MCF 10A (cell line): ENCODE data around the gene ABR. TPM values are rescaled to one million over a fixed set of nuclear protein-coding genes. Genes with fewer than 3 reads are reported as not detected.

Experiments
- BruUV-seq: library from RNA; stranded (reverse); fragments of 400-500 nt; replicated peaks from 2 replicates; lab custom pipeline; 2021; lab: Mats Ljungman, UMichigan
- CTCF ChIA-PET: fragments of 300-600 bp; sonication (Branson Sonifier 250); formaldehyde crosslinking; extraction: SDS; loops from one replicate; lab custom pipeline; 2021; ENCODE audit warnings: antibody characterized with exemption, inconsistent platforms; lab: Yijun Ruan, JAX
- POLR2A ChIA-PET: fragments of 300-600, 350-650 bp; sonication (Branson Sonifier 250); formaldehyde crosslinking; extraction: SDS; loops from one replicate; lab custom pipeline; 2020; ENCODE audit warnings: antibody characterized with exemption, inconsistent platforms; lab: Yijun Ruan, JAX
- DNase-seq: peaks from one replicate; pipeline ENCODE4 v3.0.0-alpha.2; 2018; ENCODE audit not compliant: unreplicated experiment
- H3K27ac Mint-ChIP-seq: one replicate; pipeline ENCODE4 v1.8.0; 2022; ENCODE audit warnings: mild to moderate bottlenecking, low read depth, mixed read lengths; ENCODE audit not compliant: unreplicated experiment
- H3K27me3 Mint-ChIP-seq: one replicate; pipeline ENCODE4 v1.8.0; 2022; ENCODE audit warnings: mixed read lengths; ENCODE audit not compliant: insufficient read depth, unreplicated experiment
- H3K36me3 Mint-ChIP-seq: one replicate; pipeline ENCODE4 v1.8.0; 2022; ENCODE audit warnings: mild to moderate bottlenecking, moderate library complexity, mixed read lengths; ENCODE audit not compliant: insufficient read depth, unreplicated experiment
- H3K4me1 Mint-ChIP-seq: one replicate; pipeline ENCODE4 v1.8.0; 2022; ENCODE audit warnings: mixed read lengths; ENCODE audit not compliant: insufficient read depth, unreplicated experiment
- H3K4me3 Mint-ChIP-seq: one replicate; pipeline ENCODE4 v1.8.0; 2022; ENCODE audit warnings: mild to moderate bottlenecking, moderate library complexity, mixed read lengths; ENCODE audit not compliant: unreplicated experiment
- H3K9me3 Mint-ChIP-seq: one replicate; pipeline ENCODE4 v1.8.0; 2022; ENCODE audit warnings: mixed read lengths; ENCODE audit not compliant: unreplicated experiment
- intact Hi-C: fragments of 100-400 bp; cut with micrococcal nuclease; formaldehyde crosslinking; loops from 2 replicates; pipeline ENCODE4 v1.14.1; 2022
- total RNA-seq: library from RNA; stranded (reverse); gene quantifications from 2 replicates; pipeline ENCODE4 v1.2.3, GENCODE V29; 2022
- TF ChIP-seq, protein P1 (sequence below): fragments of 200-600 bp; IDR thresholded peaks from one replicate; pipeline ENCODE4 v1.8.0; 2022; ENCODE audit warnings: antibody characterized with exemption, mild to moderate bottlenecking; ENCODE audit not compliant: unreplicated experiment

Gene ABR
- total RNA-seq, 1 experiment from 2014 or later: 44.7 TPM

- ChIA-PET POLR2A (no interaction called here), CTCF (interaction anchor here (0.8 to 1.7 kb wide), 2 partner anchors 17 to 47 kb away, joined by 4 read pairs; no protein-coding TSS in a partner anchor)
- no TSS peak for BruUV-seq
- no peak overlapping the region for H3K4me3 Mint-ChIP-seq
- TF ChIP-seq, protein P1, sequence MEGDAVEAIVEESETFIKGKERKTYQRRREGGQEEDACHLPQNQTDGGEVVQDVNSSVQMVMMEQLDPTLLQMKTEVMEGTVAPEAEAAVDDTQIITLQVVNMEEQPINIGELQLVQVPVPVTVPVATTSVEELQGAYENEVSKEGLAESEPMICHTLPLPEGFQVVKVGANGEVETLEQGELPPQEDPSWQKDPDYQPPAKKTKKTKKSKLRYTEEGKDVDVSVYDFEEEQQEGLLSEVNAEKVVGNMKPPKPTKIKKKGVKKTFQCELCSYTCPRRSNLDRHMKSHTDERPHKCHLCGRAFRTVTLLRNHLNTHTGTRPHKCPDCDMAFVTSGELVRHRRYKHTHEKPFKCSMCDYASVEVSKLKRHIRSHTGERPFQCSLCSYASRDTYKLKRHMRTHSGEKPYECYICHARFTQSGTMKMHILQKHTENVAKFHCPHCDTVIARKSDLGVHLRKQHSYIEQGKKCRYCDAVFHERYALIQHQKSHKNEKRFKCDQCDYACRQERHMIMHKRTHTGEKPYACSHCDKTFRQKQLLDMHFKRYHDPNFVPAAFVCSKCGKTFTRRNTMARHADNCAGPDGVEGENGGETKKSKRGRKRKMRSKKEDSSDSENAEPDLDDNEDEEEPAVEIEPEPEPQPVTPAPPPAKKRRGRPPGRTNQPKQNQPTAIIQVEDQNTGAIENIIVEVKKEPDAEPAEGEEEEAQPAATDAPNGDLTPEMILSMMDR: no peak
- no peaks in the 10 kb centered on the region for H3K4me1 Mint-ChIP-seq
- no peak overlapping the region for H3K27ac Mint-ChIP-seq
- no peaks in the 10 kb centered on the region for H3K9me3 Mint-ChIP-seq
- H3K27me3 Mint-ChIP-seq: no peaks in the 10 kb centered on the region
- H3K36me3 Mint-ChIP-seq: no peaks in the 10 kb centered on the region
- intact Hi-C loops: no loop called here
- DNase-seq: no peak
Measured at GRCh38 chr17:1169221-1169928, 10.4 kb downstream of the ABR start.

GRCh38 chr17:1168533-1169220 lies 11.1 kb downstream of the ABR start:
- POLR2A ChIA-PET: no interaction called here
- no peak overlapping the region for H3K27ac Mint-ChIP-seq

GRCh38 chr17:1166276-1166675 lies 13.5 kb downstream of the ABR start:
- no peak overlapping the region for H3K4me3 Mint-ChIP-seq
- no peaks in the 10 kb centered on the region for H3K4me1 Mint-ChIP-seq
- no TSS peak for BruUV-seq
- H3K36me3 Mint-ChIP-seq: no peaks in the 10 kb centered on the region
- H3K27me3 Mint-ChIP-seq: no peaks in the 10 kb centered on the region
- H3K9me3 Mint-ChIP-seq: no peaks in the 10 kb centered on the region
- ChIA-PET POLR2A (interaction anchor here (1.1 kb wide), 1 partner anchor 10 kb away, joined by 3 read pairs; no protein-coding TSS in a partner anchor), CTCF (interaction anchor here (0.7 to 1.2 kb wide), 2 partner anchors 19 to 381 kb away, joined by 3 to 4 read pairs; no protein-coding TSS in a partner anchor)
- intact Hi-C loops: no loop called here
- DNase-seq: no peak
- TF ChIP-seq, protein P1: no peak
- no peak overlapping the region for H3K27ac Mint-ChIP-seq

More at GRCh38 chr17:1168533-1169220, 11.1 kb downstream of the ABR start:
- Mint-ChIP-seq H3K9me3 (no peaks in the 10 kb centered on the region), H3K4me3 (no peak overlapping the region), H3K4me1 (no peaks in the 10 kb centered on the region), H3K36me3 (no peaks in the 10 kb centered on the region), H3K27me3 (no peaks in the 10 kb centered on the region)
- CTCF ChIA-PET: interaction anchor here (0.8 kb wide), 1 partner anchor 18 kb away, joined by 4 read pairs; no protein-coding TSS in a partner anchor
- BruUV-seq: no TSS peak
- TF ChIP-seq, protein P1: no peak
- DNase-seq: no peak
- intact Hi-C loops: no loop called here

GRCh38 chr17:1165836-1166235 lies 13.9 kb downstream of the ABR start:
- BruUV-seq: no TSS peak
- Mint-ChIP-seq H3K36me3 (no peaks in the 10 kb centered on the region), H3K27ac (no peak overlapping the region), H3K9me3 (no peaks in the 10 kb centered on the region), H3K4me1 (no peaks in the 10 kb centered on the region), H3K4me3 (no peak overlapping the region), H3K27me3 (no peaks in the 10 kb centered on the region)
- TF ChIP-seq, protein P1: no peak
- ChIA-PET POLR2A (interaction anchor here (0.7 to 1.1 kb wide), 2 partner anchors 11 to 637 kb away, joined by 3 read pairs; no protein-coding TSS in a partner anchor), CTCF (no interaction called here)
- DNase-seq: no peak
- intact Hi-C loops: no loop called here
